ENCODE results near the gene PLPP7. TPM values are rescaled to one million over a fixed set of nuclear protein-coding genes. Genes with fewer than 3 reads are reported as not detected.
"Not testable (repeated sequence)": the region's sequence is repeated elsewhere in the genome, so short reads cannot be mapped to it uniquely, and the experiment has no call there.

The PLPP7 gene
- total and polyA plus RNA-seq, 4 experiments from 2014 or later, result not detected

- peaks cover 84% of the 10 kb centered on the region for H3K4me1 ChIP-seq (ENCODE audit: insufficient read depth, low read length)
- H3K27ac ChIP-seq (ENCODE audit: low read depth, low read length), result peak overlapping the region; percentile 72
- peaks cover 51 to 91% (median 67%) of the 10 kb centered on the region in 4 donors for H3K4me1 Mint-ChIP-seq
- no peaks in the 10 kb centered on the region for H3K9me3 ChIP-seq (ENCODE audit: control insufficient read depth in 1 of 2, low read length in 2 of 2)
- intact Hi-C loops (cut with micrococcal nuclease), result no loop called here
- peak in 3 of 5 donors; percentile 41 to 71 (median 49) for DNase-seq
- peaks cover 17 to 48% of the 10 kb centered on the region in 2 donors for H3K36me3 Mint-ChIP-seq
- H3K27me3 ChIP-seq (ENCODE audit: insufficient read depth, low read length), result no peaks in the 10 kb centered on the region
- H3K27ac Mint-ChIP-seq, result peak overlapping the region; percentile 94 to 99 (median 97)
- no peaks in the 10 kb centered on the region for H3K9me3 Mint-ChIP-seq
- ChIA-PET POLR2A (ENCODE audit: partially characterized antibody) (interaction anchor here (1.5 to 22.4 kb wide), 4 partner anchors 5 to 142 kb away, joined by 4 to 1324 read pairs (median 780); partner anchors contain the start of genes FAM78A and NUP214), CTCF (ENCODE audit: partially characterized antibody) (interaction anchor here (1.1 to 12.3 kb wide), 2 partner anchors 9 to 12 kb away, joined by 3 to 188 read pairs; no protein-coding TSS in a partner anchor)
- H3K4me3 ChIP-seq (ENCODE audit: low read length in 2 of 2), result peak overlapping the region; percentile 61 to 62
- peak overlapping the region; percentile 81 to 100 (median 92) for H3K4me3 Mint-ChIP-seq
- H3K36me3 ChIP-seq (ENCODE audit: insufficient read depth, low read length), result peaks cover 19% of the 10 kb centered on the region
- H3K27me3 Mint-ChIP-seq, result no peaks in the 10 kb centered on the region
Measured at GRCh38 chr9:131266266-131267229, 23.0 kb upstream of the PLPP7 start.

- Mint-ChIP-seq H3K27ac (peak overlapping the region; percentile 93 to 99 (median 96)), H3K9me3 (no peaks in the 10 kb centered on the region), H3K4me3 (peak overlapping the region; percentile 96 to 100 (median 99)), H3K27me3 (no peaks in the 10 kb centered on the region), H3K4me1 (peaks cover 39 to 84% (median 52%) of the 10 kb centered on the region in 4 donors), H3K36me3 (peaks cover 24 to 57% of the 10 kb centered on the region in 2 donors)
- POLR2A ChIA-PET (ENCODE audit: partially characterized antibody), result interaction anchor here (0.9 to 22.4 kb wide), 15 partner anchors 4 to 1082 kb away, joined by 3 to 1324 read pairs (median 4); partner anchors contain the start of genes FAM78A and NUP214
- DNase-seq, result peak; percentile 49 to 76 (median 55)
- H3K9me3 ChIP-seq (ENCODE audit: control insufficient read depth in 1 of 2, low read length in 2 of 2), result no peaks in the 10 kb centered on the region
- H3K36me3 ChIP-seq (ENCODE audit: insufficient read depth, low read length), result peaks cover 6% of the 10 kb centered on the region
- peaks cover 63% of the 10 kb centered on the region for H3K4me1 ChIP-seq (ENCODE audit: insufficient read depth, low read length)
- no peaks in the 10 kb centered on the region for H3K27me3 ChIP-seq (ENCODE audit: insufficient read depth, low read length)
- H3K4me3 ChIP-seq (ENCODE audit: low read length in 2 of 2), result peak overlapping the region; percentile 31 to 91
- H3K27ac ChIP-seq (ENCODE audit: low read depth, low read length), result peak overlapping the region; percentile 72
- CTCF ChIA-PET (ENCODE audit: partially characterized antibody), result interaction anchor here (1.1 to 12.3 kb wide), 5 partner anchors 8 to 92 kb away, joined by 3 to 188 read pairs (median 13); no protein-coding TSS in a partner anchor
- intact Hi-C loops (cut with micrococcal nuclease), result loop anchor here (10.0 kb wide), 1 partner anchor 234 kb away; the partner anchor contains the start of gene POMT1
Measured at GRCh38 chr9:131270171-131271015, 19.1 kb upstream of the PLPP7 start.

- H3K27me3 Mint-ChIP-seq; H3K9me3 ChIP-seq (ENCODE audit: control insufficient read depth in 1 of 2, low read length in 2 of 2); H3K27me3 ChIP-seq (ENCODE audit: insufficient read depth, low read length); H3K36me3 ChIP-seq (ENCODE audit: insufficient read depth, low read length); H3K9me3 Mint-ChIP-seq; DNase-seq: not testable (repeated sequence)
- peak overlapping the region; percentile 93 to 99 (median 96) for H3K27ac Mint-ChIP-seq
- peaks cover 36 to 83% (median 49%) of the 10 kb centered on the region in 4 donors for H3K4me1 Mint-ChIP-seq
- Histone ChIP-seq H3K4me3 (ENCODE audit: low read length in 2 of 2) (peak overlapping the region; percentile 31 to 91), H3K4me1 (ENCODE audit: insufficient read depth, low read length) (peaks cover 58% of the 10 kb centered on the region), H3K27ac (ENCODE audit: low read depth, low read length) (peak overlapping the region; percentile 72)
- H3K36me3 Mint-ChIP-seq, result peaks cover 29 to 62% of the 10 kb centered on the region in 2 donors
- intact Hi-C loops (cut with micrococcal nuclease), result loop anchor here (10.0 kb wide), 1 partner anchor 234 kb away; the partner anchor contains the start of gene POMT1
- ChIA-PET CTCF (ENCODE audit: partially characterized antibody) (interaction anchor here (1.1 to 12.3 kb wide), 5 partner anchors 8 to 93 kb away, joined by 3 to 188 read pairs (median 13); no protein-coding TSS in a partner anchor), POLR2A (ENCODE audit: partially characterized antibody) (interaction anchor here (0.9 to 22.4 kb wide), 14 partner anchors 4 to 1081 kb away, joined by 3 to 1324 read pairs (median 4); partner anchors contain the start of genes FAM78A and NUP214)
- peak overlapping the region; percentile 96 to 100 (median 99) for H3K4me3 Mint-ChIP-seq
Measured at GRCh38 chr9:131271016-131271273, 18.6 kb upstream of the PLPP7 start.

GRCh38 chr9:131271506-131271931 is 18.0 kb upstream of the PLPP7 start:
- peak overlapping the region; percentile 72 for H3K27ac ChIP-seq (ENCODE audit: low read depth, low read length)
- intact Hi-C loops (cut with micrococcal nuclease), result loop anchor here (10.0 kb wide), 1 partner anchor 233 kb away; the partner anchor contains the start of gene POMT1
- H3K4me3 ChIP-seq (ENCODE audit: low read length in 2 of 2), result peak overlapping the region; percentile 31 to 91
- H3K4me3 Mint-ChIP-seq, result peak overlapping the region; percentile 96 to 100 (median 99)
- no peaks in the 10 kb centered on the region for H3K27me3 Mint-ChIP-seq
- no peaks in the 10 kb centered on the region for H3K9me3 ChIP-seq (ENCODE audit: control insufficient read depth in 1 of 2, low read length in 2 of 2)
- POLR2A ChIA-PET (ENCODE audit: partially characterized antibody), result interaction anchor here (0.5 to 22.4 kb wide), 13 partner anchors 3 to 1672 kb away, joined by 3 to 1324 read pairs (median 4); partner anchors contain the start of gene FAM78A
- H3K36me3 ChIP-seq (ENCODE audit: insufficient read depth, low read length), result no peaks in the 10 kb centered on the region
- no peaks in the 10 kb centered on the region for H3K27me3 ChIP-seq (ENCODE audit: insufficient read depth, low read length)
- H3K9me3 Mint-ChIP-seq, result no peaks in the 10 kb centered on the region
- CTCF ChIA-PET (ENCODE audit: partially characterized antibody), result interaction anchor here (1.1 to 12.3 kb wide), 4 partner anchors 17 to 93 kb away, joined by 3 to 188 read pairs (median 15); no protein-coding TSS in a partner anchor
- peak overlapping the region; percentile 93 to 99 (median 96) for H3K27ac Mint-ChIP-seq
- H3K36me3 Mint-ChIP-seq, result peaks cover 28 to 62% of the 10 kb centered on the region in 2 donors
- DNase-seq, result no peak
- H3K4me1 ChIP-seq (ENCODE audit: insufficient read depth, low read length), result peaks cover 52% of the 10 kb centered on the region
- H3K4me1 Mint-ChIP-seq, result peaks cover 30 to 83% (median 43%) of the 10 kb centered on the region in 4 donors

- peak overlapping the region; percentile 96 to 100 (median 99) for H3K4me3 Mint-ChIP-seq
- intact Hi-C loops (cut with micrococcal nuclease), result loop anchor here (10.0 kb wide), 1 partner anchor 233 kb away; the partner anchor contains the start of gene POMT1
- H3K4me1 Mint-ChIP-seq, result peaks cover 25 to 76% (median 38%) of the 10 kb centered on the region in 4 donors
- Histone ChIP-seq H3K36me3 (ENCODE audit: insufficient read depth, low read length) (no peaks in the 10 kb centered on the region), H3K27ac (ENCODE audit: low read depth, low read length) (peak overlapping the region; percentile 72), H3K9me3 (ENCODE audit: control insufficient read depth in 1 of 2, low read length in 2 of 2) (no peaks in the 10 kb centered on the region), H3K4me1 (ENCODE audit: insufficient read depth, low read length) (peaks cover 45% of the 10 kb centered on the region), H3K4me3 (ENCODE audit: low read length in 2 of 2) (peak overlapping the region; percentile 31 to 91), H3K27me3 (ENCODE audit: insufficient read depth, low read length) (no peaks in the 10 kb centered on the region)
- H3K27ac Mint-ChIP-seq, result peak overlapping the region; percentile 93 to 99 (median 96)
- no peaks in the 10 kb centered on the region for H3K27me3 Mint-ChIP-seq
- H3K36me3 Mint-ChIP-seq, result peaks cover 28 to 58% of the 10 kb centered on the region in 2 donors
- DNase-seq, result no peak
- ChIA-PET POLR2A (ENCODE audit: partially characterized antibody) (interaction anchor here (0.5 to 22.4 kb wide), 6 partner anchors 2 to 101 kb away, joined by 3 to 1324 read pairs (median 122); partner anchors contain the start of gene FAM78A), CTCF (ENCODE audit: partially characterized antibody) (interaction anchor here (1.1 to 12.3 kb wide), 5 partner anchors 11 to 94 kb away, joined by 3 to 188 read pairs (median 13); no protein-coding TSS in a partner anchor)
- H3K9me3 Mint-ChIP-seq, result no peaks in the 10 kb centered on the region
Measured at GRCh38 chr9:131272212-131272611, 17.3 kb upstream of the PLPP7 start.
